Tibial nerve (tissue), 4 donors: ENCODE data around the gene FAM78A. TPM values are rescaled to one million over a fixed set of nuclear protein-coding genes. Genes with fewer than 3 reads are reported as not detected.
"Not testable (repeated sequence)": the region's sequence is repeated elsewhere in the genome, so short reads cannot be mapped to it uniquely, and the experiment has no call there.

Experiments used
- DNase-seq, 2 donors: peaks; one replicate each; pipeline ENCODE4 v3.0.0-alpha.2; 2019; ENCODE audit warnings: low spot score in 2 of 2
- H3K27ac ChIP-seq, 4 donors: fragments of 200-600 bp; sonication (generic) in 3 of 4; one replicate each; pipeline ENCODE4 v1.5.1; 2017 to 2019; ENCODE audit warnings: mild to moderate bottlenecking in 1 of 4
- H3K27me3 ChIP-seq, 2 donors: fragments of 200-600 bp; sonication (generic) in 1 of 2; one replicate each; pipeline versions ENCODE4 v1.5.1 to v1.6.0; 2017 to 2019
- H3K36me3 ChIP-seq, 3 donors: fragments of 200-600 bp; sonication (generic); one replicate each; pipeline ENCODE4 v1.5.1; 2018 to 2019
- H3K4me1 ChIP-seq, 4 donors: fragments of 200-600 bp; sonication (generic) in 3 of 4; one replicate each; pipeline ENCODE4 v1.5.1; 2017 to 2019
- H3K4me3 ChIP-seq, 4 donors: fragments of 200-600 bp; sonication (generic) in 3 of 4; one replicate each; pipeline ENCODE4 v1.5.1; 2017 to 2019; ENCODE audit warnings: mild to moderate bottlenecking in 1 of 4, moderate library complexity in 1 of 4
- H3K9me3 ChIP-seq, 4 donors: fragments of 200-600 bp; sonication (generic) in 3 of 4; one replicate each; pipeline ENCODE4 v1.5.1; 2017 to 2019
- EP300 ChIP-seq, 2 donors: sonication (generic); formaldehyde crosslinking; IDR thresholded peaks; one replicate each; pipeline ENCODE4 v1.6.1; 2017; ENCODE audit warnings: antibody characterized with exemption in 2 of 2, mild to moderate bottlenecking in 1 of 2
- POLR2A ChIP-seq, 2 donors: fragments of 450-650 bp; IDR thresholded peaks; one replicate each; pipeline ENCODE4 v1.6.1; 2017; ENCODE audit warnings: antibody characterized with exemption in 2 of 2, mild to moderate bottlenecking in 2 of 2, moderate library complexity in 2 of 2
- WGBS, 2 donors: methylation state at CpG; one replicate each; pipeline ENCODE4 v1.1.5; 2018; 5-methylcytosine and 5-hydroxymethylcytosine counted together
- total RNA-seq, 4 donors: library from RNA; depleted of rRNA; stranded (reverse); fragments of >200 nt; gene quantifications; one replicate each; pipeline ENCODE4 v1.1.0, GENCODE V29; 2016
- TF ChIP-seq, protein P1 (sequence below), 5 experiments: fragments of 200-600 bp in 3 of 5; fragments of 450-650 bp in 2 of 5; sonication (generic) in 3 of 5; IDR thresholded peaks; one replicate each; pipeline ENCODE4 v1.5.1; 2016 to 2019; ENCODE audit warnings: antibody characterized with exemption in 5 of 5, mild to moderate bottlenecking in 3 of 5, moderate library complexity in 2 of 5

The FAM78A gene
- total RNA-seq, 4 donors from 2014 or later, result 2.5 to 4.8 (median 4.2) TPM

DNA sequence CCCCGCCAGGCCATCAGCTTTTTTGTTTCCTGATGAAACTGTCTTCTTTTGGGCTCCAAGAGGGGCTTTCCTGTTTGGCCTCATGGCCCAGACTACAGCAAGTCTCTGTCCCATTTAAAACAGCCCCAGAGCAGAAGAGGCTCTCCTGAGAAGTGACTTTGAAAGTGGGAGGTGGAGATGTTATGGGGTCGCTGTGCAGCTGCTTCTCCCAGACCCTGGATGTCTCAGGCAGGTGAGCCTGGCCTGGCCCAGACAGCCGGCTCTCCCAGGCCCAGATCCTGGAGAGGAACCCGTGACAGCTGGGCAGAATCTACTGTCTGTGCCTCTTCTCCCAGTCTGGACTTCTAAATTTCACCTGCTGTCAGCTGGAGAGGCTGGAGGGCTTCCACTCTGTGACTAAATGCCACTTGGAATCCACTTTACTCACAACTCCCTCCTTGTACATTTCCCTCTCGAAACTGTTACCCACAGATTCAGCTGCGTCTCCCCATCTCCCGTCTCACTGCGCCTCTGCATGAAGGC, 20.6 kb downstream of the FAM78A start:
- TF ChIP-seq POLR2A (IDR thresholded peaks at IDR 0.05), result no peak
- TF ChIP-seq EP300 (IDR thresholded peaks at IDR 0.05), result no peak
- TF ChIP-seq, protein P1, sequence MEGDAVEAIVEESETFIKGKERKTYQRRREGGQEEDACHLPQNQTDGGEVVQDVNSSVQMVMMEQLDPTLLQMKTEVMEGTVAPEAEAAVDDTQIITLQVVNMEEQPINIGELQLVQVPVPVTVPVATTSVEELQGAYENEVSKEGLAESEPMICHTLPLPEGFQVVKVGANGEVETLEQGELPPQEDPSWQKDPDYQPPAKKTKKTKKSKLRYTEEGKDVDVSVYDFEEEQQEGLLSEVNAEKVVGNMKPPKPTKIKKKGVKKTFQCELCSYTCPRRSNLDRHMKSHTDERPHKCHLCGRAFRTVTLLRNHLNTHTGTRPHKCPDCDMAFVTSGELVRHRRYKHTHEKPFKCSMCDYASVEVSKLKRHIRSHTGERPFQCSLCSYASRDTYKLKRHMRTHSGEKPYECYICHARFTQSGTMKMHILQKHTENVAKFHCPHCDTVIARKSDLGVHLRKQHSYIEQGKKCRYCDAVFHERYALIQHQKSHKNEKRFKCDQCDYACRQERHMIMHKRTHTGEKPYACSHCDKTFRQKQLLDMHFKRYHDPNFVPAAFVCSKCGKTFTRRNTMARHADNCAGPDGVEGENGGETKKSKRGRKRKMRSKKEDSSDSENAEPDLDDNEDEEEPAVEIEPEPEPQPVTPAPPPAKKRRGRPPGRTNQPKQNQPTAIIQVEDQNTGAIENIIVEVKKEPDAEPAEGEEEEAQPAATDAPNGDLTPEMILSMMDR (IDR thresholded peaks at IDR 0.05), result no peak
- peak overlapping the region in 3 of 4 donors; percentile 72 to 78 (median 75) for H3K27ac ChIP-seq
- peak overlapping the region in 1 of 4 donors; percentile 18 for H3K4me3 ChIP-seq
- no peak for DNase-seq
- 77 to 79% methylated on average over 7 to 8 of the region's 8 CpGs for WGBS, 2 donors
- no peaks in the 10 kb centered on the region for H3K9me3 ChIP-seq
- peaks cover 0 to 17% (median 0%) of the 10 kb centered on the region in 3 donors for H3K36me3 ChIP-seq
- no peaks in the 10 kb centered on the region for H3K27me3 ChIP-seq
- H3K4me1 ChIP-seq, result peaks cover 0 to 35% (median 9%) of the 10 kb centered on the region in 4 donors

DNA sequence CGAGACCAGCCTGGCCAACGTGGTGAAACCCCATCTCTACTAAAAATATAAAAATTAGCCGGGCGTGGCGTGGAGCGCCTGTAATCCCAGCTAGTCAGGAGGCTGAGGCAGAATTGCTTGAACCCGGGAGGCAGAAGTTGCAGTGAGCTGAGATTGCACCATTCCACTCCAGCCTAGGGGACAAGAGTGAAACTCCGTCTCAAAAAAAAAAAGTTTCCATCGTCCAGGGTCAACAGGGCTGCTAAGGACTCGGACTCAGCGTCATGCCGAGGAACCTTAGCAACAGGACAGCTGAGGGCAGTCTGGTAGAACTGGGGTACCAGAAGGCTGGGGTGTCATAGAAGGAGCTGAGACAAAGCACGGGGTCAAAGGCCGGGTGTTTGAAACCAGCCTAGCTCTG, 21.7 kb downstream of the FAM78A start:
- WGBS, 2 donors, result 88 to 89% methylated on average over 14 of the region's 14 CpGs
- DNase-seq, result no peak
- Histone ChIP-seq H3K27me3 (no peaks in the 10 kb centered on the region), H3K4me1 (peaks cover 0 to 35% (median 9%) of the 10 kb centered on the region in 4 donors), H3K4me3 (no peak overlapping the region), H3K36me3 (peaks cover 0 to 6% (median 0%) of the 10 kb centered on the region in 3 donors), H3K27ac (peak overlapping the region in 2 of 4 donors; percentile 72 to 75), H3K9me3 (no peaks in the 10 kb centered on the region)
- TF ChIP-seq EP300 (IDR thresholded peaks at IDR 0.05), result no peak

DNA sequence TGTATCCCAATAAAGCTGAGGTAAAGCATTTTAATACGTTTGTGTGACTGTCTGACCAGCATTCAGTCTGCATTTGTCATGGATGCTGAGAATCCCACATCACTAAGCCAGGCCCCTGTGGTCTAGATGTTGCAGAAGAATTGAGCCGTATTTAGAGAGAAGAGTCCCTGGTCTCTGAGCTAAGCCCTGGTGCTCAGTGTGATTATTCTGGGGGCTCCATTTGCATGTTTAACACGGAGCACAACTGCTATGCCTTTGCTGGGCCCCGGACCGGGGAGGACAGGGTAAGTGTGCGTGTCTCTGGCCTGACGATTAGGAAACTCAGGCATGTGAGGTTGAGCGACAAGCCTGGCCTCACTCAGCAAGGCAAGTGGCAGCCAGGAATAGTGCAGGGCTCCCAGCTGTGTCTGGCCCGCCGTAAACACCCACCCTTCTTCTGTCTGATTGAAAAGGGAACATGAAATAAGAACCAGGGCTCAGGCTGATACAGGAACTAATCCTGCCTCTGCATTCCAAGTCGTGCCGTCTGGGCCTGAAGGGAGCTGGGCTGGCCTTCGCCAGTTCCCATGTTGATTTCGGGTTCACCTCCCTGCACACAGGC, 22.3 kb downstream of the FAM78A start:
- H3K9me3 ChIP-seq, result no peaks in the 10 kb centered on the region
- no peaks in the 10 kb centered on the region for H3K36me3 ChIP-seq
- H3K4me3 ChIP-seq, result no peak overlapping the region
- no peaks in the 10 kb centered on the region for H3K27me3 ChIP-seq
- DNase-seq, result no peak
- 58 to 68% methylated on average over 14 of the region's 14 CpGs for whole genome bisulfite sequencing, 2 donors
- peaks cover 0 to 35% (median 9%) of the 10 kb centered on the region in 4 donors for H3K4me1 ChIP-seq
- TF ChIP-seq, protein P1 (IDR thresholded peaks at IDR 0.05), result no peak
- TF ChIP-seq EP300 (IDR thresholded peaks at IDR 0.05) (peak in 1 of 2 donors; percentile 33), POLR2A (IDR thresholded peaks at IDR 0.05) (no peak)
- peak overlapping the region in 3 of 4 donors; percentile 45 to 60 (median 50) for H3K27ac ChIP-seq

DNA sequence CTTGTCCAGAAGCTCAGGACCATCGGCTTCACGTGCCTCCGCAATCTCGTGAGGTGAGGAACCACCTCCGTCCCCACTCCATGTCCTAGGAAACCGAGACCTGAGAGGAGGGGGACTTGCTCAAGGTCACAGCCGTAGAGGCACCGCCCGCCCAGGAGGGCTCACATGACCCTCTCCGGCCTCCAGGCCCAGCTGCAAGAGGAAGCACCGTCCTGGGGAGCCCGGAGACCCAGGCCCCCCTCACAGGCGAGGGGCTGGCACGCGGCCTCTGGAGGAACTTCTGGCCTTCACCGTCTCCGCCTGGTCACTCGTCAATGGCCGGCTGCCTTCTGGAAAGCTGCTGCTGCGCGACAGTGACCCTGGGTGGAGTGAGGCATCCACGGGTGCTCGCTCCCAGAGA, 24.2 kb downstream of the FAM78A start:
- Histone ChIP-seq H3K9me3 (no peaks in the 10 kb centered on the region), H3K4me3 (peak overlapping the region in 2 of 4 donors; percentile 27 to 42), H3K4me1 (peaks cover 0 to 21% (median 9%) of the 10 kb centered on the region in 4 donors), H3K27me3 (no peaks in the 10 kb centered on the region), H3K36me3 (no peaks in the 10 kb centered on the region), H3K27ac (peak overlapping the region in 3 of 4 donors; percentile 53 to 56 (median 54))
- no peak for DNase-seq
- 88% methylated on average over 5 to 21 of the region's 23 CpGs for WGBS, 2 donors
- TF ChIP-seq EP300 (IDR thresholded peaks at IDR 0.05) (no peak), POLR2A (IDR thresholded peaks at IDR 0.05) (no peak)
- TF ChIP-seq, protein P1 (IDR thresholded peaks at IDR 0.05), result no peak

DNA sequence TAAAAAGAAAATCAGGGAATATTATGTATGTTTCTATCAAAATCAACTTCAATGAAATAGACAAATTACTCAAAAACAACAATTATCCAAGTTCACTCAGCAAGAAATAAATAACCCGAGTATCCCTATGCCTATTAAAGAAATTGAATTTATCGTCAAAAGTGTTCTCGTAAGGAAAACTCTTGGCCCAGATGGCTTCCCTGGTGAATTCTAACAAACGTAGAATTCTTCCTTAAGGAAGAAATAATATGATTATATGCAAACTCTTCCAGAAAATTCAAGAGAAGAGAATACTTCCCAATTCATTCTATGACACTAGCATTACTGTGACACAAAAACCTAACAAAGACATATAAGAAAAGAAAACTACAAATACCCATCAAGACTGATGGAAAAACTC, 29.7 kb downstream of the FAM78A start:
- DNase-seq, result no peak
- TF ChIP-seq EP300 (IDR thresholded peaks at IDR 0.05), result no peak
- no peak for TF ChIP-seq POLR2A (IDR thresholded peaks at IDR 0.05)
- TF ChIP-seq, protein P1 (IDR thresholded peaks at IDR 0.05), result no peak

GRCh38 chr9:131244331-131244730, 32.0 kb downstream of the FAM78A start:
- not testable (repeated sequence) for H3K4me3 ChIP-seq, H3K9me3 ChIP-seq, H3K27ac ChIP-seq, DNase-seq, H3K4me1 ChIP-seq, H3K27me3 ChIP-seq, H3K36me3 ChIP-seq
- 84 to 92% methylated on average over 5 of the region's 5 CpGs for WGBS, 2 donors

More for the DNA sequence above, 29.7 kb downstream of the FAM78A start:
- Histone ChIP-seq H3K4me3 (no peak overlapping the region), H3K27me3 (no peaks in the 10 kb centered on the region), H3K4me1 (no peaks in the 10 kb centered on the region), H3K36me3 (no peaks in the 10 kb centered on the region), H3K9me3 (peaks cover 0 to 6% (median 0%) of the 10 kb centered on the region in 4 donors), H3K27ac (no peak overlapping the region)
- WGBS, 2 donors, result 62% methylated on average over 4 of the region's 4 CpGs
